Measurements from ENCODE around the gene INPPL1. TPM values are rescaled to one million over a fixed set of nuclear protein-coding genes. Genes with fewer than 3 reads are reported as not detected.

Gene INPPL1
- total and polyA plus RNA-seq, 2 of the 13 experiments (the other 11 are each of a cell fraction or from before 2014, with no cell fraction given): 29.1 to 66.9 TPM

GRCh38 chr11:72222907-72223614 is 1.5 kb upstream of the INPPL1 start (continued):
- TF ChIP-seq THAP9 (CRISPR knock-in tag; IDR thresholded peaks at IDR 0.05; ENCODE audit: borderline replicate concordance): no peak
- TF ChIP-seq ZNF646 (CRISPR knock-in tag; IDR thresholded peaks at IDR 0.05): no peak
- no peak for TF ChIP-seq ZNF766 (CRISPR knock-in tag; IDR thresholded peaks at IDR 0.05; ENCODE audit: borderline replicate concordance)
- TF ChIP-seq IRF2 (CRISPR knock-in tag; IDR thresholded peaks at IDR 0.05): peak; percentile 53; the same call in 1 of the 2 replicates
- TF ChIP-seq, protein P1, sequence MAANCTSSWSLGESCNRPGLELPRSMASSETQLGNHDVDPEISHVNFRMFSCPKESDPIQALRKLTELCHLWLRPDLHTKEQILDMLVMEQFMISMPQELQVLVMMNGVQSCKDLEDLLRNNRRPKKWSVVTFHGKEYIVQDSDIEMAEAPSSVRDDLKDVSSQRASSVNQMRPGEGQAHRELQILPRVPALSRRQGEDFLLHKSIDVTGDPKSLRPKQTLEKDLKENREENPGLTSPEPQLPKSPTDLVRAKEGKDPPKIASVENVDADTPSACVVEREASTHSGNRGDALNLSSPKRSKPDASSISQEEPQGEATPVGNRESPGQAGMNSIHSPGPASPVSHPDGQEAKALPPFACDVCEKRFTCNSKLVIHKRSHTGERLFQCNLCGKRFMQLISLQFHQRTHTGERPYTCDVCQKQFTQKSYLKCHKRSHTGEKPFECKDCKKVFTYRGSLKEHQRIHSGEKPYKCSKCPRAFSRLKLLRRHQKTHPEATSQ (CRISPR knock-in tag; IDR thresholded peaks at IDR 0.05; ENCODE audit: borderline replicate concordance): no peak
- peak; percentile 10; the same call in 1 of the 2 replicates for TF ChIP-seq SALL1 (CRISPR knock-in tag; IDR thresholded peaks at IDR 0.05)
- TF ChIP-seq ZSCAN30 (CRISPR knock-in tag; IDR thresholded peaks at IDR 0.05): no peak
- TF ChIP-seq ZNF607 (CRISPR knock-in tag; IDR thresholded peaks at IDR 0.05; ENCODE audit: borderline replicate concordance): no peak
- TF ChIP-seq MTA3 (CRISPR knock-in tag; IDR thresholded peaks at IDR 0.05): no peak
- no peak for TF ChIP-seq ZNF484 (CRISPR knock-in tag; IDR thresholded peaks at IDR 0.05; ENCODE audit: borderline replicate concordance, low read depth)
- TF ChIP-seq ZNF777 (CRISPR knock-in tag; IDR thresholded peaks at IDR 0.05): no peak
- no peak for TF ChIP-seq ZNF577 (CRISPR knock-in tag; IDR thresholded peaks at IDR 0.05; ENCODE audit: borderline replicate concordance, low read depth)
- TF ChIP-seq CBX2 (IDR thresholded peaks at IDR 0.05; ENCODE audit: low read depth, low read length): no peak
- no peak for TF ChIP-seq CBX2 (CRISPR knock-in tag; IDR thresholded peaks at IDR 0.05; ENCODE audit: low read depth)
